GM23248 (cell line): ENCODE measurements around the gene HPRT1. TPM values are rescaled to one million over a fixed set of nuclear protein-coding genes. Genes with fewer than 3 reads are reported as not detected.
A peak's percentile ranks its signal among the peaks of the same experiment; 100 is the strongest.

ENCODE experiments used
- DNase-seq: peaks from one replicate; pipeline ENCODE4 v3.0.0-alpha.2; 2015
- H2AFZ ChIP-seq: fragments of 200-600 bp; sonication (generic); 2 replicates; pipeline ENCODE4 v1.6.1; 2016; ENCODE audit warnings: antibody characterized with exemption
- H3F3A ChIP-seq: fragments of 200-600 bp; sonication (generic); 2 replicates; pipeline ENCODE4 v1.6.1; 2016; ENCODE audit warnings: mild to moderate bottlenecking, antibody characterized with exemption, mixed run types; ENCODE audit not compliant: insufficient read depth
- H3K27ac ChIP-seq: fragments of 200-600 bp; sonication (generic); 2 replicates; pipeline ENCODE4 v1.5.1; 2016; ENCODE audit warnings: mild to moderate bottlenecking
- H3K27me3 ChIP-seq: fragments of 200-600 bp; sonication (generic); replicated peaks from 2 replicates; pipeline ENCODE4 v1.6.1; 2016; ENCODE audit warnings: mild to moderate bottlenecking; ENCODE audit not compliant: insufficient read depth
- H3K36me3 ChIP-seq: fragments of 200-600 bp; sonication (generic); 2 replicates; pipeline ENCODE4 v1.6.1; 2016; ENCODE audit warnings: low read depth, mild to moderate bottlenecking
- H3K4me1 ChIP-seq: fragments of 200-600 bp; sonication (generic); 2 replicates; pipeline ENCODE4 v1.6.1; 2016; ENCODE audit warnings: mild to moderate bottlenecking; ENCODE audit not compliant: insufficient read depth
- H3K4me2 ChIP-seq: fragments of 200-600 bp; sonication (generic); one replicate; pipeline ENCODE4 v1.6.1; 2016; ENCODE audit warnings: mild to moderate bottlenecking; ENCODE audit not compliant: unreplicated experiment
- H3K4me3 ChIP-seq: fragments of 200-600 bp; sonication (generic); 2 replicates; pipeline ENCODE4 v1.5.1; 2016; ENCODE audit warnings: mild to moderate bottlenecking
- H3K79me2 ChIP-seq: fragments of 200-600 bp; sonication (generic); 2 replicates; pipeline ENCODE4 v1.6.1; 2016; ENCODE audit warnings: mild to moderate bottlenecking; ENCODE audit not compliant: insufficient read depth
- H3K9ac ChIP-seq: fragments of 200-600 bp; sonication (generic); 2 replicates; pipeline ENCODE4 v1.6.1; 2016; ENCODE audit warnings: mild to moderate bottlenecking
- H3K9me2 ChIP-seq: fragments of 200-600 bp; sonication (generic); 2 replicates; pipeline ENCODE4 v1.6.1; 2016; ENCODE audit warnings: mixed run types, mild to moderate bottlenecking, moderate library complexity; ENCODE audit not compliant: insufficient read depth
- H3K9me3 ChIP-seq: fragments of 200-600 bp; sonication (generic); one replicate; pipeline ENCODE4 v1.6.1; 2017; ENCODE audit warnings: low read depth
- H4K20me1 ChIP-seq: fragments of 200-600 bp; sonication (generic); 2 replicates; pipeline ENCODE4 v1.6.0; 2016; ENCODE audit not compliant: insufficient read depth
- EZH2 ChIP-seq: fragments of 200-600 bp; sonication (generic); IDR thresholded peaks from 2 replicates; pipeline ENCODE4 v1.6.1; 2018; ENCODE audit warnings: antibody characterized with exemption, mild to moderate bottlenecking; ENCODE audit not compliant: insufficient read depth, poor library complexity, severe bottlenecking
- EZH2phosphoT487 ChIP-seq: fragments of 200-600 bp; sonication (generic); IDR thresholded peaks from 2 replicates; pipeline ENCODE4 v1.6.1; 2018; ENCODE audit warnings: antibody characterized with exemption, moderate library complexity, mild to moderate bottlenecking, low read depth; ENCODE audit not compliant: insufficient read depth
- WGBS, 2 experiments: methylation state at CpG; one replicate each; pipeline ENCODE4 v1.1.6; 2015 to 2017; ENCODE audit warnings: low lambda C conversion rate in 2 of 2, low coverage in 1 of 2; ENCODE audit errors: missing lambda C conversion rate in 2 of 2; 5-methylcytosine and 5-hydroxymethylcytosine counted together
- in situ Hi-C: fragments of 300-500 bp; cut with MboI; formaldehyde crosslinking; loops from 2 replicates; pipeline ENCODE4 v1.15.0; 2020
- polyA plus RNA-seq: library from polyadenylated mRNA; unstranded; fragments of >200 nt; fragmentation: Nextera tagmentation; extraction: Ambion mirVana; gene quantifications from 2 replicates; pipeline ENCODE4 v1.2.1, GENCODE V29; 2016
- total RNA-seq: library from RNA; depleted of rRNA; stranded (reverse); fragments of >200 nt; shearing (Covaris generic); gene quantifications from 2 replicates; pipeline ENCODE4 v1.2.3, GENCODE V29; 2014

HPRT1 gene
- total and polyA plus RNA-seq, 2 experiments from 2014 or later = 12.0 to 63.2 TPM

GRCh38 chrX:134544513-134545151 lies 84.7 kb downstream of the HPRT1 start:
- Histone ChIP-seq H3K9me2 (no peaks in the 10 kb centered on the region), H2AFZ (no peak overlapping the region), H3K79me2 (peaks cover 36% of the 10 kb centered on the region), H3F3A (peaks cover 57% of the 10 kb centered on the region), H3K9ac (0 out of 2 replicates have a peak overlapping the region, but pooled peaks have one; percentile 14), H3K27ac (peak overlapping the region; percentile 53), H3K9me3 (no peaks in the 10 kb centered on the region), H3K4me3 (no peak overlapping the region), H3K4me2 (no peak overlapping the region), H3K36me3 (no peaks in the 10 kb centered on the region; the same call in 1 of the 2 replicates), H3K27me3 (no peaks in the 10 kb centered on the region), H3K4me1 (peaks cover 3% of the 10 kb centered on the region; the same call in 1 of the 2 replicates), H4K20me1 (no peaks in the 10 kb centered on the region)
- in situ Hi-C loops = no loop called here
- no peak for DNase-seq
- no peak for TF ChIP-seq EZH2phosphoT487
- no peak for TF ChIP-seq EZH2
- 29 to 30% methylated on average over 27 to 28 of the region's 52 CpGs for WGBS, 2 experiments

GRCh38 chrX:134545510-134545909 lies 85.5 kb downstream of the HPRT1 start:
- Histone ChIP-seq H3F3A (peaks cover 52% of the 10 kb centered on the region), H3K9ac (peak overlapping the region; percentile 89; the same call in 1 of the 2 replicates), H3K9me2 (no peaks in the 10 kb centered on the region), H3K4me1 (peaks cover 3% of the 10 kb centered on the region; the same call in 1 of the 2 replicates), H4K20me1 (no peaks in the 10 kb centered on the region), H3K27me3 (no peaks in the 10 kb centered on the region), H2AFZ (no peak overlapping the region), H3K4me3 (no peak overlapping the region), H3K9me3 (no peaks in the 10 kb centered on the region), H3K27ac (peak overlapping the region; percentile 53; the same call in 1 of the 2 replicates), H3K79me2 (peaks cover 36% of the 10 kb centered on the region), H3K4me2 (no peak overlapping the region), H3K36me3 (no peaks in the 10 kb centered on the region; the same call in 1 of the 2 replicates)
- no peak for DNase-seq
- in situ Hi-C loops = no loop called here
- WGBS, 2 experiments = 72 to 77% methylated on average over 9 to 19 of the region's 20 CpGs
- TF ChIP-seq EZH2phosphoT487 (no peak), EZH2 (no peak)

GRCh38 chrX:134546187-134546586 lies 86.2 kb downstream of the HPRT1 start:
- no peaks in the 10 kb centered on the region; the same call in 1 of the 2 replicates for H3K36me3 ChIP-seq
- no peaks in the 10 kb centered on the region for H4K20me1 ChIP-seq
- H2AFZ ChIP-seq = no peak overlapping the region
- peak overlapping the region; percentile 99 for H3K4me2 ChIP-seq
- TF ChIP-seq EZH2 (no peak), EZH2phosphoT487 (no peak)
- in situ Hi-C loops = no loop called here
- peaks cover 3% of the 10 kb centered on the region for H3K4me1 ChIP-seq
- H3K9ac ChIP-seq = peak overlapping the region; percentile 89
- H3K4me3 ChIP-seq = peak overlapping the region; percentile 98
- no peaks in the 10 kb centered on the region for H3K9me2 ChIP-seq
- no peak for DNase-seq
- peaks cover 36% of the 10 kb centered on the region for H3K79me2 ChIP-seq
- no peaks in the 10 kb centered on the region for H3K27me3 ChIP-seq
- H3K27ac ChIP-seq = peak overlapping the region; percentile 80; the same call in 1 of the 2 replicates
- WGBS, 2 experiments = 19 to 39% methylated on average over 18 to 21 of the region's 35 CpGs
- peaks cover 47% of the 10 kb centered on the region for H3F3A ChIP-seq
- no peaks in the 10 kb centered on the region for H3K9me3 ChIP-seq

DNA sequence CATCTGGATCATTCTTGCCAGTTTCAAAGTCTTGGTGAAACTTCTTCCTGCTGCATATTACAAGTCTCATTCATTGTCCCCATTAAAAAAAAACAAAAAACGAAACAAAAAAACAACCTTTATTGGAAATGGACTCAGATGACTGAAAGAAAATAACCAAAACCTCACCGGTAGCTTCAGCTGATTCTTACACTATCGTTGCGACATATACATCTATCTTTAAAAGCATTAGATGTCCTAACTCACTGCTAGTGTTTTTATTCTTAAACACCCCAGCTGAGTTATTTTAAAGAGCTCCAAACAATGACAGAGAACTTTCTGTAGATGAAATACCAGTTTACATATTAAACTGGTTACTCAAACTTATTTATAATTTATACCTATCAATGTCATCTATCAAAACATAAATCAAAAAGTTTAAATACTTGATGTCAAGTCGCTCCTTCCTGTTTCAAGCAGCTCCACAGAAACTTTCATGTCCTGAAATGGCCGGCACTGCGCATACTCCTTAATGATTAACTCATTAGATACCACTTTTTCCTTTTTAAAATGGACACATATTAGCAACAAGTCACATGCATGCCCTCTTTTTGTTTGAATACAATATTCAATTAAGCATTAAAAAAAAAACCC lies 87.2 kb downstream of the HPRT1 start:
- Histone ChIP-seq H3K9me2 (no peaks in the 10 kb centered on the region), H3K4me1 (peaks cover 11% of the 10 kb centered on the region), H3K4me2 (peak overlapping the region; percentile 99), H3K79me2 (peaks cover 36% of the 10 kb centered on the region), H2AFZ (no peak overlapping the region), H3K36me3 (no peaks in the 10 kb centered on the region; the same call in 1 of the 2 replicates), H3K4me3 (peak overlapping the region; percentile 98), H4K20me1 (no peaks in the 10 kb centered on the region), H3F3A (peaks cover 56% of the 10 kb centered on the region), H3K27me3 (no peaks in the 10 kb centered on the region), H3K27ac (peak overlapping the region; percentile 80), H3K9me3 (no peaks in the 10 kb centered on the region), H3K9ac (peak overlapping the region; percentile 89)
- TF ChIP-seq EZH2phosphoT487 = no peak
- WGBS, 2 experiments = 37 to 39% methylated on average over 7 of the region's 7 CpGs
- in situ Hi-C loops = no loop called here
- peak; percentile 64 for DNase-seq
